Ectodermal cell (in vitro differentiated cells): ENCODE data around the gene ABCB6.

ENCODE experiments used
- H3K27ac ChIP-seq: 2 replicates; pipeline ENCODE4 v1.7.0; 2013; ENCODE audit warnings: mild to moderate bottlenecking, low read depth, low read length; ENCODE audit not compliant: insufficient read depth, poor library complexity, severe bottlenecking
- H3K27me3 ChIP-seq: 2 replicates; pipeline ENCODE4 v1.7.0; 2013; ENCODE audit warnings: mild to moderate bottlenecking, low read length; ENCODE audit not compliant: insufficient read depth, control insufficient read depth, poor library complexity, severe bottlenecking
- H3K36me3 ChIP-seq: one replicate; pipeline ENCODE4 v1.7.0; 2013; ENCODE audit warnings: low read length; ENCODE audit not compliant: control insufficient read depth, insufficient read depth
- H3K4me1 ChIP-seq: one replicate; pipeline ENCODE4 v1.7.0; 2013; ENCODE audit warnings: low read length; ENCODE audit not compliant: control insufficient read depth, insufficient read depth
- H3K4me3 ChIP-seq: 2 replicates; pipeline ENCODE4 v1.7.0; 2013; ENCODE audit warnings: low read depth, low read length, control low read depth; ENCODE audit not compliant: insufficient read depth
- H3K9me3 ChIP-seq: 2 replicates; pipeline ENCODE4 v1.7.0; 2013; ENCODE audit warnings: mild to moderate bottlenecking, low read length, moderate library complexity; ENCODE audit not compliant: control insufficient read depth
- WGBS, 2 experiments: methylation state at CpG; one replicate each; pipeline ENCODE4 v1.1.7; 2013; ENCODE audit warnings: missing lambda C conversion rate in 2 of 2; 5-methylcytosine and 5-hydroxymethylcytosine counted together

The ABCB6 gene

GRCh38 chr2:219252900-219253752, 34.4 kb upstream of the ABCB6 start, which contains the start of gene TUBA4B:
TUBA4B (plus strand) TSS chr2:219253243; CDS start chr2:219253408, 165 bp downstream.
- H3K9me3 ChIP-seq: no peaks in the 10 kb centered on the region
- H3K4me1 ChIP-seq: peaks cover 14% of the 10 kb centered on the region
- H3K4me3 ChIP-seq: peak within 1 kb of the TSS; percentile 20
- WGBS, 2 experiments: 1 to 2% methylated on average over 49 of the region's 49 CpGs
- H3K36me3 ChIP-seq: no peaks in the 10 kb centered on the region
- H3K27me3 ChIP-seq: peaks cover 62% of the 10 kb centered on the region
- no peak within 1 kb of the TSS for H3K27ac ChIP-seq

GRCh38 chr2:219252570-219252899, 33.8 kb upstream of the ABCB6 start:
- WGBS, 2 experiments: 7% methylated on average over 9 of the region's 9 CpGs
- Histone ChIP-seq H3K9me3 (no peaks in the 10 kb centered on the region), H3K27ac (no peak overlapping the region), H3K4me3 (no peak overlapping the region), H3K27me3 (peaks cover 62% of the 10 kb centered on the region), H3K36me3 (no peaks in the 10 kb centered on the region), H3K4me1 (peaks cover 14% of the 10 kb centered on the region)

- peaks cover 62% of the 10 kb centered on the region for H3K27me3 ChIP-seq
- no peaks in the 10 kb centered on the region for H3K9me3 ChIP-seq
- no peak overlapping the region for H3K27ac ChIP-seq
- 60 to 62% methylated on average over 4 to 5 of the region's 5 CpGs for WGBS, 2 experiments
- H3K36me3 ChIP-seq: peaks cover 2% of the 10 kb centered on the region
- H3K4me1 ChIP-seq: peaks cover 14% of the 10 kb centered on the region
- no peak overlapping the region for H3K4me3 ChIP-seq
Observed at GRCh38 chr2:219252084-219252483, 33.3 kb upstream of the ABCB6 start.

GRCh38 chr2:219251656-219252055, 32.9 kb upstream of the ABCB6 start:
- Histone ChIP-seq H3K9me3 (no peaks in the 10 kb centered on the region), H3K27me3 (peaks cover 59% of the 10 kb centered on the region), H3K36me3 (peaks cover 5% of the 10 kb centered on the region), H3K27ac (no peak overlapping the region), H3K4me3 (no peak overlapping the region), H3K4me1 (peaks cover 14% of the 10 kb centered on the region)
- 84 to 86% methylated on average over 6 of the region's 6 CpGs for WGBS, 2 experiments

GRCh38 chr2:219250049-219250781, 31.5 kb upstream of the ABCB6 start:
- WGBS, 2 experiments: 92 to 93% methylated on average over 22 of the region's 22 CpGs
- peaks cover 23% of the 10 kb centered on the region for H3K4me1 ChIP-seq
- H3K9me3 ChIP-seq: no peaks in the 10 kb centered on the region
- H3K36me3 ChIP-seq: peaks cover 5% of the 10 kb centered on the region
- no peak overlapping the region for H3K27ac ChIP-seq
- H3K27me3 ChIP-seq: peaks cover 44% of the 10 kb centered on the region
- H3K4me3 ChIP-seq: no peak overlapping the region

GRCh38 chr2:219249203-219249980, 30.6 kb upstream of the ABCB6 start:
- no peak overlapping the region for H3K27ac ChIP-seq

GRCh38 chr2:219248845-219249202, 30.1 kb upstream of the ABCB6 start:
- H3K36me3 ChIP-seq: peaks cover 5% of the 10 kb centered on the region
- WGBS, 2 experiments: 89 to 97% methylated on average over 2 of the region's 2 CpGs
- no peak overlapping the region for H3K27ac ChIP-seq
- no peaks in the 10 kb centered on the region for H3K9me3 ChIP-seq
- no peak overlapping the region for H3K4me3 ChIP-seq
- H3K4me1 ChIP-seq: peaks cover 23% of the 10 kb centered on the region
- H3K27me3 ChIP-seq: peaks cover 30% of the 10 kb centered on the region

More at GRCh38 chr2:219249203-219249980, 30.6 kb upstream of the ABCB6 start:
- Histone ChIP-seq H3K4me1 (peaks cover 23% of the 10 kb centered on the region), H3K36me3 (peaks cover 5% of the 10 kb centered on the region), H3K4me3 (no peak overlapping the region), H3K9me3 (no peaks in the 10 kb centered on the region), H3K27me3 (peaks cover 36% of the 10 kb centered on the region)
- WGBS, 2 experiments: 65 to 72% methylated on average over 7 of the region's 7 CpGs

GRCh38 chr2:219247678-219248642, 29.2 kb upstream of the ABCB6 start:
- H3K4me1 ChIP-seq: peaks cover 15% of the 10 kb centered on the region
- 91 to 93% methylated on average over 17 of the region's 17 CpGs for WGBS, 2 experiments
- H3K27ac ChIP-seq: no peak overlapping the region
- H3K9me3 ChIP-seq: no peaks in the 10 kb centered on the region
- peaks cover 5% of the 10 kb centered on the region for H3K36me3 ChIP-seq
- no peak overlapping the region for H3K4me3 ChIP-seq
- H3K27me3 ChIP-seq: peaks cover 22% of the 10 kb centered on the region

GRCh38 chr2:219246559-219246958, 27.8 kb upstream of the ABCB6 start:
- H3K27me3 ChIP-seq: peaks cover 8% of the 10 kb centered on the region
- H3K27ac ChIP-seq: no peak overlapping the region
- peaks cover 9% of the 10 kb centered on the region for H3K4me1 ChIP-seq
- WGBS, 2 experiments: 94 to 98% methylated on average over 10 of the region's 10 CpGs
- H3K9me3 ChIP-seq: no peaks in the 10 kb centered on the region
- peaks cover 5% of the 10 kb centered on the region for H3K36me3 ChIP-seq
- H3K4me3 ChIP-seq: no peak overlapping the region
